Measurements from ENCODE around the gene KLRB1.
"Not testable (repeated sequence)": the region's sequence is repeated elsewhere in the genome, so short reads cannot be mapped to it uniquely, and the experiment has no call there.

GRCh38 chr12:9610606-9611005, 2.9 kb upstream of the KLRB1 start:
- TF ChIP-seq CTCF (IDR thresholded peaks at IDR 0.05 in 2 of 3, conservative IDR thresholded peaks at IDR 0.05 in 1 of 3; ENCODE audit: borderline replicate concordance in 1 of 3, insufficient read depth in 1 of 3, low read depth in 2 of 3, low read length in 2 of 3); MAX (IDR thresholded peaks at IDR 0.05); EZH2 (IDR thresholded peaks at IDR 0.05); ZNF274 (IDR thresholded peaks at IDR 0.05; ENCODE audit: low read depth, low read length); POLR2A (IDR thresholded peaks at IDR 0.05; ENCODE audit: borderline replicate concordance, extremely low read depth, insufficient read depth, insufficient read length): not testable (repeated sequence)

Data from HCT116 (cell line).